OCI-LY3 (cell line): ENCODE results near the gene S1PR3.

Experiments used
- H2AFZ ChIP-seq: fragments of 200-600, 300-600 bp; shearing (Covaris generic); 2 replicates; pipeline ENCODE4 v1.6.0; 2014; ENCODE audit warnings: antibody characterized with exemption, low read depth, low read length
- H3K27ac ChIP-seq: fragments of 200-600, 300-600 bp; sonication (generic); 2 replicates; pipeline ENCODE4 v1.5.1; 2014; ENCODE audit warnings: mild to moderate bottlenecking, low read length, moderate library complexity, mixed read lengths
- H3K27me3 ChIP-seq: fragments of 200-600, 300-600 bp; sonication (generic); 2 replicates; pipeline ENCODE4 v1.6.1; 2014; ENCODE audit warnings: low read depth, low read length, mixed read lengths
- H3K36me3 ChIP-seq: fragments of 200-600, 300-600 bp; sonication (generic); replicated peaks from 2 replicates; pipeline ENCODE3; 2014; ENCODE audit warnings: low read depth, low read length, mixed read lengths
- H3K4me1 ChIP-seq: fragments of 300-600, 200-600 bp; sonication (generic); 2 replicates; pipeline ENCODE4 v1.6.1; 2014; ENCODE audit warnings: low read length, mixed read lengths
- H3K4me2 ChIP-seq: fragments of 200-600, 300-600 bp; sonication (generic); 2 replicates; pipeline ENCODE4 v1.6.1; 2014; ENCODE audit warnings: low read length, mixed read lengths
- H3K4me3 ChIP-seq: fragments of 300-600, 200-600 bp; sonication (generic); 2 replicates; pipeline ENCODE4 v1.5.1; 2014; ENCODE audit warnings: antibody characterized with exemption, mild to moderate bottlenecking, low read length, moderate library complexity
- H3K79me2 ChIP-seq: fragments of 300-600, 200-600 bp; shearing (Covaris generic); 2 replicates; pipeline ENCODE4 v1.6.1; 2014; ENCODE audit warnings: mild to moderate bottlenecking, low read length, mixed read lengths
- H3K9ac ChIP-seq: fragments of 300-600, 200-600 bp; shearing (Covaris generic); 2 replicates; pipeline ENCODE4 v1.6.0; 2014; ENCODE audit warnings: mild to moderate bottlenecking, low read length, moderate library complexity
- H3K9me3 ChIP-seq: fragments of 200-600, 300-600 bp; shearing (Covaris generic); 2 replicates; pipeline ENCODE4 v1.6.1; 2014; ENCODE audit warnings: low read length, mixed read lengths; ENCODE audit not compliant: insufficient read depth
- H4K20me1 ChIP-seq: fragments of 200-600, 300-600 bp; sonication (generic); 2 replicates; pipeline ENCODE4 v1.6.1; 2016; ENCODE audit warnings: low read length, mixed read lengths; ENCODE audit not compliant: insufficient read depth
- EZH2phosphoT487 ChIP-seq: fragments of 200-600 bp; shearing (Covaris generic); IDR thresholded peaks from 2 replicates; pipeline ENCODE4 v1.6.1; 2018; ENCODE audit warnings: antibody characterized with exemption, mixed run types, low read depth
- TF ChIP-seq, protein P1 (sequence below): fragments of 200-600, 300-600 bp; sonication (generic); IDR thresholded peaks from 2 replicates; pipeline ENCODE4 v1.5.1; 2014; ENCODE audit warnings: antibody characterized with exemption, low read length, low read depth

S1PR3 gene

GRCh38 chr9:88998911-88999310 lies 7.6 kb downstream of the S1PR3 start:
- Histone ChIP-seq H3K27ac (no peak overlapping the region), H3K4me2 (no peak overlapping the region), H4K20me1 (no peaks in the 10 kb centered on the region), H3K4me3 (no peak overlapping the region), H3K9me3 (no peaks in the 10 kb centered on the region), H3K4me1 (no peaks in the 10 kb centered on the region), H3K79me2 (no peaks in the 10 kb centered on the region), H3K9ac (no peak overlapping the region), H2AFZ (no peak overlapping the region), H3K27me3 (peaks cover 16% of the 10 kb centered on the region), H3K36me3 (no peaks in the 10 kb centered on the region)
- TF ChIP-seq, protein P1, sequence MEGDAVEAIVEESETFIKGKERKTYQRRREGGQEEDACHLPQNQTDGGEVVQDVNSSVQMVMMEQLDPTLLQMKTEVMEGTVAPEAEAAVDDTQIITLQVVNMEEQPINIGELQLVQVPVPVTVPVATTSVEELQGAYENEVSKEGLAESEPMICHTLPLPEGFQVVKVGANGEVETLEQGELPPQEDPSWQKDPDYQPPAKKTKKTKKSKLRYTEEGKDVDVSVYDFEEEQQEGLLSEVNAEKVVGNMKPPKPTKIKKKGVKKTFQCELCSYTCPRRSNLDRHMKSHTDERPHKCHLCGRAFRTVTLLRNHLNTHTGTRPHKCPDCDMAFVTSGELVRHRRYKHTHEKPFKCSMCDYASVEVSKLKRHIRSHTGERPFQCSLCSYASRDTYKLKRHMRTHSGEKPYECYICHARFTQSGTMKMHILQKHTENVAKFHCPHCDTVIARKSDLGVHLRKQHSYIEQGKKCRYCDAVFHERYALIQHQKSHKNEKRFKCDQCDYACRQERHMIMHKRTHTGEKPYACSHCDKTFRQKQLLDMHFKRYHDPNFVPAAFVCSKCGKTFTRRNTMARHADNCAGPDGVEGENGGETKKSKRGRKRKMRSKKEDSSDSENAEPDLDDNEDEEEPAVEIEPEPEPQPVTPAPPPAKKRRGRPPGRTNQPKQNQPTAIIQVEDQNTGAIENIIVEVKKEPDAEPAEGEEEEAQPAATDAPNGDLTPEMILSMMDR = no peak
- TF ChIP-seq EZH2phosphoT487 = no peak

GRCh38 chr9:89000371-89000781 lies 9.1 kb downstream of the S1PR3 start:
- Histone ChIP-seq H3K27ac (no peak overlapping the region), H3K4me3 (no peak overlapping the region), H3K4me1 (no peaks in the 10 kb centered on the region), H3K9me3 (no peaks in the 10 kb centered on the region), H3K79me2 (no peaks in the 10 kb centered on the region), H3K27me3 (peaks cover 20% of the 10 kb centered on the region), H4K20me1 (no peaks in the 10 kb centered on the region), H3K36me3 (no peaks in the 10 kb centered on the region), H2AFZ (no peak overlapping the region), H3K4me2 (no peak overlapping the region), H3K9ac (no peak overlapping the region)
- no peak for TF ChIP-seq EZH2phosphoT487
- TF ChIP-seq, protein P1 = no peak

DNA sequence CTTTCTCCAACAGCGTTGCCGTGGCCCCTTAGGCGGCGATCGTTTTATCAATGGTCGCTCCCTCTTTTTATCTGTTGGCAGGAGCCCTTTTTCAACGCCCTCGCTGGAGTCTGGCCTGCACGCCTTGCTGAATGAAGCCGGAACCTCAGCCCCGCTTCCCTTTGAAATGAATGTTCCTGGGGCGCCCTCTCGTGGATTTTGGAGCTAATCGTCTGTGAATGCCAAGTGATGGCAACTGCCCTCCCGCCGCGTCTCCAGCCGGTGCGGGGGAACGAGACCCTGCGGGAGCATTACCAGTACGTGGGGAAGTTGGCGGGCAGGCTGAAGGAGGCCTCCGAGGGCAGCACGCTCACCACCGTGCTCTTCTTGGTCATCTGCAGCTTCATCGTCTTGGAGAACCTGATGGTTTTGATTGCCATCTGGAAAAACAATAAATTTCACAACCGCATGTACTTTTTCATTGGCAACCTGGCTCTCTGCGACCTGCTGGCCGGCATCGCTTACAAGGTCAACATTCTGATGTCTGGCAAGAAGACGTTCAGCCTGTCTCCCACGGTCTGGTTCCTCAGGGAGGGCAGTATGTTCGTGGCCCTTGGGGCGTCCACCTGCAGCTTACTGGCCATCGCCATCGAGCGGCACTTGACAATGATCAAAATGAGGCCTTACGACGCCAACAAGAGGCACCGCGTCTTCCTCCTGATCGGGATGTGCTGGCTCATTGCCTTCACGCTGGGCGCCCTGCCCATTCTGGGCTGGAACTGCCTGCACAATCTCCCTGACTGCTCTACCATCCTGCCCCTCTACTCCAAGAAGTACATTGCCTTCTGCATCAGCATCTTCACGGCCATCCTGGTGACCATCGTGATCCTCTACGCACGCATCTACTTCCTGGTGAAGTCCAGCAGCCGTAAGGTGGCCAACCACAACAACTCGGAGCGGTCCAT lies 10.0 kb downstream of the S1PR3 start:
- Histone ChIP-seq H2AFZ (no peak overlapping the region), H3K9ac (no peak overlapping the region), H3K9me3 (no peaks in the 10 kb centered on the region), H3K36me3 (no peaks in the 10 kb centered on the region), H3K4me2 (peak overlapping the region; percentile 38), H3K4me1 (no peaks in the 10 kb centered on the region), H3K27ac (no peak overlapping the region), H3K79me2 (no peaks in the 10 kb centered on the region), H3K4me3 (no peak overlapping the region), H4K20me1 (no peaks in the 10 kb centered on the region), H3K27me3 (peaks cover 25% of the 10 kb centered on the region)
- TF ChIP-seq EZH2phosphoT487 = no peak
- TF ChIP-seq, protein P1 = peak; percentile 82

- H4K20me1 ChIP-seq = no peaks in the 10 kb centered on the region
- no peak overlapping the region for H3K27ac ChIP-seq
- H3K9me3 ChIP-seq = no peaks in the 10 kb centered on the region
- H3K27me3 ChIP-seq = peaks cover 31% of the 10 kb centered on the region
- no peaks in the 10 kb centered on the region for H3K79me2 ChIP-seq
- H2AFZ ChIP-seq = no peak overlapping the region
- H3K9ac ChIP-seq = no peak overlapping the region
- no peaks in the 10 kb centered on the region for H3K36me3 ChIP-seq
- no peak overlapping the region for H3K4me2 ChIP-seq
- no peaks in the 10 kb centered on the region for H3K4me1 ChIP-seq
- TF ChIP-seq, protein P1 = no peak
- TF ChIP-seq EZH2phosphoT487 = no peak
- H3K4me3 ChIP-seq = no peak overlapping the region
These were observed 10.8 kb downstream of the S1PR3 start for GRCh38 chr9:89001917-89002540.
